NCI-H748 (cell line): Measurements from ENCODE around the gene ARTN.

Experiments used
- DNase-seq: peaks from one replicate; lab custom pipeline; 2025; ENCODE audit not compliant: unreplicated experiment; lab: John Stamatoyannopoulos, UW

The ARTN gene

GRCh38 chr1:43969746-43970466, 36.3 kb downstream of the ARTN start, which contains the start of gene DPH2:
DPH2 (plus strand) TSS chr1:43970010; CDS start chr1:43970176, 166 bp downstream.
- DNase-seq, result peak; percentile 100

GRCh38 chr1:43970502-43970901, 36.9 kb downstream of the ARTN start:
- DNase-seq, result no peak

- DNase-seq, result no peak
Measured at GRCh38 chr1:43970911-43971310, 37.3 kb downstream of the ARTN start.

- no peak for DNase-seq
Measured at GRCh38 chr1:43971336-43971980, 37.9 kb downstream of the ARTN start.

GRCh38 chr1:43973981-43974442, 40.4 kb downstream of the ARTN start:
- no peak for DNase-seq

- DNase-seq, result peak; percentile 99
Measured at GRCh38 chr1:43974443-43975248, 41.0 kb downstream of the ARTN start, which contains the start of gene ATP6V0B. ATP6V0B (plus strand) TSS chr1:43974960; CDS start chr1:43975041, 81 bp downstream.

GRCh38 chr1:43975249-43975961, 41.8 kb downstream of the ARTN start:
- peak; percentile 55 for DNase-seq

- no peak for DNase-seq
Measured at GRCh38 chr1:43976045-43976444, 42.4 kb downstream of the ARTN start.

- DNase-seq, result no peak
Measured at GRCh38 chr1:43976890-43977289, 43.3 kb downstream of the ARTN start.

GRCh38 chr1:43977376-43978263, 44.0 kb downstream of the ARTN start:
- DNase-seq, result no peak

- DNase-seq, result no peak
Measured at GRCh38 chr1:43978264-43978550, 44.6 kb downstream of the ARTN start.

- peak; percentile 73 for DNase-seq
Measured at GRCh38 chr1:43978551-43979260, 45.1 kb downstream of the ARTN start, which contains the start of gene B4GALT2. B4GALT2 (plus strand) TSS chr1:43979210; CDS start chr1:43981161, 1,951 bp downstream.

GRCh38 chr1:43979261-43979527, 45.6 kb downstream of the ARTN start:
- DNase-seq, result no peak

GRCh38 chr1:43979528-43980254, 46.1 kb downstream of the ARTN start:
- peak; percentile 61 for DNase-seq

- DNase-seq, result no peak
Measured at GRCh38 chr1:43980255-43981134, 46.9 kb downstream of the ARTN start.

- DNase-seq, result no peak
Measured at GRCh38 chr1:43981135-43981491, 47.5 kb downstream of the ARTN start.

- DNase-seq, result no peak
Measured at GRCh38 chr1:43981636-43982035, 48.0 kb downstream of the ARTN start.

GRCh38 chr1:43982241-43982640, 48.6 kb downstream of the ARTN start:
- DNase-seq, result no peak
